Embryonic facial prominence (tissue), 1 donor: Measurements from ENCODE around the gene ZNF692.
"Not testable (repeated sequence)": the region's sequence is repeated elsewhere in the genome, so short reads cannot be mapped to it uniquely, and the experiment has no call there.

Experiments used
- DNase-seq: peaks from one replicate; pipeline ENCODE4 v3.0.0-alpha.2; 2016; ENCODE audit errors: extremely low spot score

The ZNF692 gene, protein sequence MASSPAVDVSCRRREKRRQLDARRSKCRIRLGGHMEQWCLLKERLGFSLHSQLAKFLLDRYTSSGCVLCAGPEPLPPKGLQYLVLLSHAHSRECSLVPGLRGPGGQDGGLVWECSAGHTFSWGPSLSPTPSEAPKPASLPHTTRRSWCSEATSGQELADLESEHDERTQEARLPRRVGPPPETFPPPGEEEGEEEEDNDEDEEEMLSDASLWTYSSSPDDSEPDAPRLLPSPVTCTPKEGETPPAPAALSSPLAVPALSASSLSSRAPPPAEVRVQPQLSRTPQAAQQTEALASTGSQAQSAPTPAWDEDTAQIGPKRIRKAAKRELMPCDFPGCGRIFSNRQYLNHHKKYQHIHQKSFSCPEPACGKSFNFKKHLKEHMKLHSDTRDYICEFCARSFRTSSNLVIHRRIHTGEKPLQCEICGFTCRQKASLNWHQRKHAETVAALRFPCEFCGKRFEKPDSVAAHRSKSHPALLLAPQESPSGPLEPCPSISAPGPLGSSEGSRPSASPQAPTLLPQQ

DNA sequence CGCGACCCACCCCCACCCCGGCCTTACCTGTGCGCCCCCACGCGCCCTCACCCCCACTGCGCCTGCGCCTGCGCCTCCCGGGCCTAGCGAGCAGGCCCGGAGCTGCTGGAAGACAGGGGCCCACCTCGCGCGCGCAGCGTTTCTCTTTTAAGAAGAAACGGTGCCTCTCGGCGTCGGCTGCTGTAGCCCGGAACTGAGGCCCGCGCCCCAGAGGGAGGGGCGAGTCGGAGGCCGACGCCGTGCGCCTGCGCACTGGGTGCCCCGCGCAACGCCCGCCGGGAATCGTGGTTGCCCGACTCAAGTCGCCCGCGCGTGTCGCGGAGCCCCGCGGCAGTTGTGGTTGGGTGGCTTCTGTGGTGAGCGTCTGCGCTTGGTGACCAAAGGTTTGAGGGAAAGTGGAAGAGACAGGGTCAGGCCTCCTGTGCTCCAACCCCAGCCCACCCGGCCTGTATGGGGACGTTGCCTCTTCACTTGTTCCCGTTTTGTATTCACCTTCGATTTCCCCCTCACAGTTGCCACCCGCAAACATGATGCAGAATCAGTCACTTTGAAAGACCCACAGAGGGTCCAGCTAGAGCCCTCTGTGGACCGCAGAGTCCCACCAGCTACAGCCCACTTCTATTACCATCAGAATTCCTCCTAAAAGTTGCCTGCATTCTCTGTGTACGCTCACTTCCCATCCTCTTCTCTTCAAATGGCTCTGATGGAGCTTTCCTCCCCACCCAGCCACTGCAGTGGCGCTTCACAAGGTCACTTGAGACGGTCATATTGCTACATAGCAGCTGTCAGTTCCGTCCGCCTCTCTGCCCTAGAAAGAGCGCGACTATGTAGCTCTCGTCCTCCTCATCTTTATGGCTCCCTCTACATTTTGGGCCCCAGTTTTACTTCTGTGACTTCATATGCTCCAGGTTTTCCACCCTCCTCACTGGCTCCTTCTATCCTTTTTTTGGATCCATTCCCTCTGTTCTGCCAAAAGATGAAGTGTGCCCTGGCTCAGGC, at the start of gene ZNF692:
TSS of gene ZNF692 (minus strand) at position 195 of the 999 bp plus-strand sequence. CDS start 776 bp downstream, outside the sequence.
- DNase-seq = peak; percentile 95

DNA sequence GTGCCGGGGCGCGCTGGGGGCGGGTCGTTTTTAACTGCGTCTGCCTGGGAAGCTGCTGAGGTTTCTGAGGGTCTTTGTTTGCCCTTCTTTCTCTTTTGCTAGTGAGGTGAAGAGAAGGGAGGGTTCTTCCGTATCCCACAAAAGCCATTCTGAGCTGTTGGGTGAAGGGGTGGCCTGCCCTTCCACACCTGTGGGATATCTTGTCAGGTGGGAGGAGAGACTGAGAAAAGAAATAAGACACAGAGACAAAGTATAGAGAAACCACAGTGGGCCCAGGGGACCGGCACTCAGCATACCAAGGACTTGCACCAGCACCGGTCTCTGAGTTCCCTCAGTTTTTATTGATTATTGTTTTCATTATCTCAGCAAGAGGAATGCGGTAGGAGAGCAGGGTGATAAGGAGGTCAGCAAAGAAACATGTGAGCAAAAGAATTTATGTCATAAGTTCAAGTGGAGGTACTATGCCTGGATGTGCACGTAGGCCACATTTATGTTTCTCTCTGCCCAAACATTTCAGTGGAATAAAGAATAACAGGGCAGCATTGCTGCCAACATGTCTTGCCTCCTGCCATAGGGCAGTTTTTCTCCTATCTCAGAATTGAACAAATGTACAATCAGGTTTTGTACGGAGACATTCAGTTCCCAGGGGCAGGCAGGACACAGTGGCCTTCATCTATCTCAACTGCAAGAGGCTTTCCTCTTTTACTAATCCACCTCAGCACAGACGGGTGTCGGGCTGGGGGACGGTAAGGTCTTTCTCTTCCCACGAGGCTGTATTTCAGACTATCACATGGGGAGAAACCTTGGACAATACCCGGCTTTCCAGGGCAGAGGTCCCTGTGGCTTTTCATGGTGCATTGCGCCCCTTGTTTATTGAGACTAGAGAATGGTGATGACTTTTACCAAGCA, 48.1 kb upstream of the ZNF692 start:
- DNase-seq = no peak

DNA sequence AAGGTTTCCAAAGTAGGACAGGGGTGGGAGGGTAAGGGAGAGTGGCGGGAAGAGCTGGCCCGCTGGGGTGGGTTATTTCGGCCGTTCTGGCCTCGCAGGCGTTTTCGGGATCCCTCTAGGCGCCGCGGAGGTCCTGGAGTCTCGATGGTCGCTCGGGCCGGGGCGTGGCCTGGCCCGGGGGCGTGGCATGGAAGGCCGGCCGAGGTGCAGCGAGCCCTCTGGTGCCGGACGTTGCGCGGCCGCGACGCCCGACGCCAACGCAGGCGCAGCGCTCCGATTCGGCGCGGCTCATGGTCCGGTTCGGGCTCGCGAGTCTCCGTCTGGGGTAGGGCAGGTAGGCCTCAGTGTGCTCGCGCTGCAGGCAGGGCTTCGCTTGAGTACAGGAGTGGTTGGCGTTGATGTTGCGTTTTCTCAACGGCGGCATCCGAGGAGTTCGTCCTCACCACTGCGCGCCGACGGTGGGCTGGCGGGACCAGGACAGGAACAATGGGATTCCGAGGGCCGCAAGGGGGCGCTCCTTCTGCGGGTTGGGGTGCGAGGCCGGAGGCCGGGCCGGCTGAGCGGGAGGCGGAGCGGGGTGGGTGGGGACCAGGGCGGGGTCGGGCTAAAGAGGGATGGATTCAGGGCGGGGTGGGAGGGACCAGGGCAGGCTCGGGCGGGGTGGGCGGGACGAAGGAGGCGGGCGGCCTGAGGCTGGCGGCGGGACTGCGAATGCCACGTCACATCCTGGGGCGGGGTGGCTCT, 47.3 kb upstream of the ZNF692 start, which contains the start of gene PGBD2:
TSS of gene PGBD2 (plus strand) at position 227 of the 744 bp plus-strand sequence. CDS start 7,628 bp downstream, outside the sequence.
- DNase-seq = peak; percentile 85

DNA sequence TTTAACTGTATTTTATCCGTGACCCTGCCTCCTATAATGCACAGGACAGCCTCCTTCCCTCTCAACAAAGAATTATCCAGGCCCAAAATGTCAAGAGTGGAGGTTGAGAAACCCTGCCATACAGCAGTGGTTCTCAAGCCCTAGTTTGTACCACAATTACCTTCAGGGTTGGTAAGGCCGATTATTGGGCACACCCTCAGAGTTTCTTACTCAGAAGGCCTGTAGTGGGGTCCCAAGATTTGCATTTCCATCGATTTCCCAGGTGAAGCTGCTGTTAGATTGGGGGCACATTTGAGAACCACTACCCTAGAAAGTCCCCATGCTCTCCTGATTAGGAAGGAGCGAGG, 46.8 kb upstream of the ZNF692 start:
- DNase-seq = no peak

DNA sequence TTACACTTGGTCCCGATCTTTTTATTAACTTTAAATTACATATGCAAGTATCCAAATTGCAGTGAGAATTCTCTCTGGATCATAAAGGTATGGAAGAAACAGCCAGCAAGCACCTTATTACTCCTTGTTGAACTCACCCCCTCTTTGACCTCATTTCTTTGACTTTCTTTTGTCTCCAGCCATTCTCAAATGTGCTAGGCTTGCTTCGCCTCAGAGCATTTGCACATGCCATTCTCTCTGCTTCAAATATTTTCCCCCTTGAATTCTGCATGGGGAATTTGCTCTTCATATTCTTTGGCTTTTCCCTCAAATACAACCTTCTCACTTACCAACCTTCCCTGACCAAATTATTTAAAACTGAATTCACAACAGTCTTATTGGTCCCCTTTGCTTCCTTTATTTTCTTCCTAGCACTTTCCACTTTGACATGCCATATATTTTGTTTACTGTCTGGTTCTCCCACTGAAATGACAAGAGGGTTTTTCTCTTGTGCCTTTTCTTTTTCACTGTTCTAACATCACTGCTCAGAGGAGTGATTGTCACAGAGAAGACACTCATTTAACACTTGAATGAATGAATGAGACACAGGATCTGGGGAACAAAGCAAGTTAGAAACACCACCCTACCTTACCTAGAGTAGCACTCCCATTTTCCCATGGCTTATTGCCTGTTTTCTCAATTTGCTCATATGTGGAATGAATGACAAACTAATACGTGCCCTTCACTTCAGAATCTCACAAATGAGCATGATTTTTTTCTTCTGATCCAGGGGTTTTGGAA, 45.7 kb upstream of the ZNF692 start:
- DNase-seq = no peak

DNA sequence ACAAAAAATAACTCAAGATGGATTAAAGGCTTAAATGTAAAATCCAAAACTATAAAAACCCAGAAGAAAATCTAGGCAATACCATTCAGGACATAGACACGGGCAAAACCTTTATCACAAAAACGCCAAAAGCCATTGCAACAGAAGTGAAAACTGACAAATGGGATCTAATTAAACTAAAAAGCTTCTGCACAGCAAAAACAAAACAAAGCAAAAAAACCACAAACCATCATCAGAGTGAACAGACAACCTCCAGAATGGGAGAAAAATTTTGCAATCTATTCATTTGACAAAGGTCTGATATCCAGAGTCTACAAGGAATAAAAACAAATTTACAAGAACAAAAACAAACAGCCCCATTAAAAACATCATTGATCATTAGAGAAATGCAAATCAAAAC, 42.7 kb upstream of the ZNF692 start:
- DNase-seq = no peak

DNA sequence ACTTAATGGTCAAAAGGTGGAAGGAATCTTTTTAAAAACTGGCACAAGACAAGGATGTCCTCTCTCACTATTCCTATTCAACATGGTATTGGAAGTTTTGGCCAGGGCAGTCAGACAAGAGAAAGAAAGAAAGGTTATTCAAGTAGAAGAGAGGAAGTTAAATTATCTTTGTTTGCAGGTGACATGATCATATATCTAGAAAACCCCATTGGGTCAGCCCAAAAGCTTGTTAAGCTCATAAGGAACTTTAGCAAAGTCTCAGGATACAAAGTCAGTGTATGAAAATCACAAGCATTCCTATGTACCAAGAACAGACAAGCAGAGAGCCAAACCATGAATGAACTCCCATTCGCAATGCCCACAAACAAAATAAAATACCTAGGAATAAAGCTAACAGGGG, 41.8 kb upstream of the ZNF692 start:
- no peak for DNase-seq

DNA sequence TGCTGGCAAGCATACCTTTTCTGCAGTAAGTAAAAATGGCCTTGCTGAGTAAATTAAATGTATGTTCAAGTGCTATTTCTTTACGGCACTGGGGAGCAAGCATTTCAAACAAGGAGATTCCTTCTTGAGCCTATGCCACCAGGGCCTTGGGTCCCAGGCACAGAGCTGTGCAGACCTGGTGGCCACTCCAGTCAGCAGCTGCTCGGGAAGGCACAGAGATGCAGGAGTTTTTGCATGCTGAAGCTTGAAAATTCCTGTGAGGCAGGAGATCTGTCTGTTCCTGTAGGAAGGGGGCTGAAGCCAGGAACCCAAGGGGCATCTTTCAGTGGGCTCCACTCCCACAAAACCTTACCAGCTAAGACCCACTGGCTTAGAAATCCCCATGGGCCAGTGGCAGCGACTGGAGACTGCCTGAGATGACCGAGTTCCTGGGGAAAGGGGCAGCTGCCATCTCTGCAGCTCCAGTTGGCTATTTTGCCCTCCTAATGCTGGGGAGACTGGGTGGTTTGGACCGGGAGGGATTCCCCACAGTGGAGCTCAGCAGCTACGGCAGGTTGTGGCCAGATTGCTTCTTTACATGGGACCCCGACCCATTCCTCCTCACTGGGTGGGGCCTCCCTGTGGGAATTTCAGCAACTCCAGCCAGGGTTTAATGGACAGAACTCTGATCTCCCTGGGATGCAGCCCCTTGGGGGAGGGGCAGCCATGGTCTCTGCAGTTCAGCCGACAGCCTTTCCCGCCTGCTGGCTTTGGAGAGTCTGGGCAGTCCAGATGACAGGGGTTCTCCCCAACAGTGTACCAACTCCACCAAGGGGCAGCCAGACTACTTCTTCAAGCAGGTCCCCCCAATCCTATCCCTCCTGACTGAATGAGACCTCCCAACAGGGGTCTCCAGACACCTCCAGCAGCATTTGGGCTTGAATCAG, 38.8 kb upstream of the ZNF692 start:
- DNase-seq = no peak

DNA sequence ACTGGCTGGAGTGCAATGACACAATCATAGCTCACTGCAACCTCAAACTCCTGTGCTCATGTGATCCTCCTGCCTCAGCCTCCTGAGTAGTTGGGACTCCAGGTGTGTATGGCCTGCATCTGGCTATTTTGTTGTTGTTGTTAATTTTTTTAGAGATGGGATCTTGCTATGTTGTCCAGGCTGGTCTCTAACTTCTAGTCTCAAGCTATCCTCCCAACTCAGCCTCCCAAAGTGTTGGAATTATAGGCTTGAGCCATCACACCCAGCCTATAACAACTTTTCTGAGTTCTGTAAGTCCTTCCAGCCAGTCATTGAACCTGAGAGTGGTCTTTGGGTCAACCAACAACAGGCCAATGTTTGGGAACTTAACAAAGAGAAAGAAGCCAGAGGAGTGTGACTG, 36.0 kb upstream of the ZNF692 start:
- DNase-seq = no peak

DNA sequence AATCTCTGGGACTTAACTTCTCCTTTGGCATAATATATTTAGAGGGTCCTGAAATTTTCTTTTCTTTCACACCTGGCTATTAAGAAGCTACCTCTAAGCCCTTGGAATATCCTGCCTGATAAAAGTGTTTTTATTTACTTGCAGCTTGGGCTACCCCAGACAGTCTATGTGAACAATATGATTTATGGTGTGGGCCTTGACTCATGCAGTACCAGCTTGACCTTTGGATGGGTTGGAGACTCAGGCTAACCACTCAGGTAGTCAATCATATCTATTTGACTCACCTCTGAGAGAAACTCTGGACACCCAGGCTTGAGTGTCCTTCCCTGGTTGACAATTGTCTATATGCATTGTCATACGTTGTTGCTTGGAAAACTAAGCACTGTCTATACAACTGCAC, 33.7 kb upstream of the ZNF692 start:
- DNase-seq = no peak

DNA sequence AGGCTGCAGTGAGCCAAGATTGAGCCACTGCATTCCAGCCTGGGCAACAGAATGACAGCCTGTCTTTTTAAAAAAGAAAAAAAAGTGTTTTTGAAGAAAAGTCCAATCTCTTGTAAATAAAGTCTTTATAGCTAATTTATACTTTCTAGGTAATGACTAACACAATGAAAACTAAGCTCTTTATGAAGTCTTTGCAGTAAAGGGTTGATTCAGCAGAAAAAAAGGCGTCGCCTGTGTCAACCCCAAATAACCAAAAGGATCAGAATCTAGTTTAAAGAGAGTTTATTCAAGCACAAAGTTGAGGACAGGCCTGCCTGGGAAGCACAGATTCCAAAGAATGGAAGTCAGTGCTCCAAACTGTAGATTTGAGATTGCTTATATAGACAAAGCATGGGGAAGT, 32.9 kb upstream of the ZNF692 start:
- DNase-seq = no peak

DNA sequence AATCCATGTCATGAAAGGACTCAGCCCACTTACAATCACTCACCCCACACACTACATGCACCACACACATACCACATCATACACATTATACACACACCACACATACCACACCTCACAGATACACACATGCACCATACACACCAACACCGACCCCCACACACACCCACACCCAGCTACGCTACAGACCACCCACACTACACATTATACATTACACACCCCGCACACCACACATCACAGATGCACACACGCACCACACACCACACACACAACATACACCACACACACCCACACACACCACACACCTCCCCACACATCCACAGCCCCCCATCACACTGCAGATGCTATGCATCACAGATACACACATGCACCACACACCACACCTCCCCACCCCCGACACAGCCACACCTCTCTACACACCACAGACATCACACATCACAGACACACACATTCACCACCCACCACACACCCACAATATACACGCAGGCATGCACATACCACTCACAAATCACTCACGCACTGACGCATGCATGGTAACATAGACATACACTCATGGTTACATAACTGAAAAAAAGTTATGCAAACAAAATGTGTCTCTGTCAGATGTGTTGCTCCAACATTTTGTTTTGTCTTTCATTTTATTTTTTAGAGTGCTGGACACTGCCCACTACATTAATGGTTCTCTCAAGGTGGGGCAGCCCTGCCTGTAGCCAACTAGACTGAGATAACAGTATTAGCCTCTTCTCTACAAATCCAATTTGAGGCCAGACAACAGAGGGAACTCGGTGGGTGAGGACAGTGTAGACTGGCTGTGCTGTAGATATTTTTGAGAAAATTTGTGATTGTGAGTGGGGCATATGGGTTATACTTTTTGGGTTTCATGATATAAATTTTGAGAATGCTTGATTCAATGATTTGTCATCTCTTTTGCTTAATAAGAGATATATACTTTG, 31.9 kb upstream of the ZNF692 start:
- DNase-seq = no peak

DNA sequence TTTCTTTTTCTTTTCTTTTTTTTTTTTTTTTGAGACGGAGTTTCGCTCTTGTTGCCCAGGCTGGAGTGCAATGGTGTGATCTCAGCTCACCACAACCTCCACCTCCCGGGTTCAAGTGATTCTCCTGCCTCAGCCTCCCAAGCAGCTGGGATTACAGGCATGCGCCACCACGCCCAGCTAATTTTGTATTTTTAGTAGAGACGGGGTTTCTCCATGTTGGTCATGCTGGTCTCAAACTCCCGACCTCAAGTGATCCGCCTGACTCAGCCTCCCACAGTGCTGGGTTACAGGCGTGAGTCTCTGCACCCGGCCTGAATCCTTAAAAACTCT, 31.0 kb upstream of the ZNF692 start:
- not testable (repeated sequence) for DNase-seq

DNA sequence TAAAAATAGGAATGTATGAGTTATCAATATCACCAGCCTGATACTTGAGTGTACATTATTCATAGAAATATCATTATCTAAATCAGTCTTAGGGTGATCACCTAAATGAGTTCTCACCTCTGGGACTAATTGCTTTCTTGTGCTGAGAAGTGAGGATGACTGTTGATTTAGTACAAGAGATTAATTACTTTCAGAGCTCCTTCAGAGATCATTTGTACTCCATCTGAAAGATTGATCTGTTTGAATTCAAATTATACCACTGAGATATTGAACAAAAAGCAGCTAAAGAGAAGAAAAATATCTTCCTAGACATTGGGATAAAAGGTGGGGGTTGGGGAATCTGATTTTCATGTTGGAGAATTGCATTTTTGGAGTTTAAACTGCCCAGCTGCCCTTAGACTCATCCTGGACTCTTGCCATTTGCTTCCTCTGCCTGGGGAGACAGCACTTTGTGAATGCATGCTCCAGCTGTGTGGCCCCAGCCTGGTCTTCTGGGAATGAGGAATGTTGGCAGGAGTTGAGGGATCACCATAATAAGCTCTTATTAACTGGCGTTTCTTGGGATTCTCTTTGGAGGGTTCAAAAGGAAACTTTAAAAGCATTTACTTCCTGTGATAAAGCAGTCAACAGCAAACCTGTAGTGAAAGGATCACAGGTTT, 27.5 kb upstream of the ZNF692 start:
- no peak for DNase-seq

DNA sequence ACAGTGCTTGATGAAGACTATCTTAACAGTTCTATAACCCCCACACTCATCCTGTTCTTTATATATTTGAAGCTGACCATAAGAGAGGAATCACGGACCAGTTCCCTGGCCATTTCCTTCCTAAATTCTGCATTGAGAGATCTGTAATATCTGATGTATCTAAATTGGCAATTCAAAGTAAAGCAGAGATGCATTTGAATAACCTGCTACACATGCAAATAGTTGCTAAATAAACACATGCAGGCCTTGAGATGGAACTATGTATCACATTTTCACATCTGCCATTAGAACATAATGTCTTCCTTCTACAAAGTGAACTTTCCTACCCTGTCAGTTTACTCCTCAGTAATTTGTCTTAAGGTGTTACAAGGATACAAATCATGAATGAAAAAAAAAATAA, 26.8 kb upstream of the ZNF692 start:
- no peak for DNase-seq

DNA sequence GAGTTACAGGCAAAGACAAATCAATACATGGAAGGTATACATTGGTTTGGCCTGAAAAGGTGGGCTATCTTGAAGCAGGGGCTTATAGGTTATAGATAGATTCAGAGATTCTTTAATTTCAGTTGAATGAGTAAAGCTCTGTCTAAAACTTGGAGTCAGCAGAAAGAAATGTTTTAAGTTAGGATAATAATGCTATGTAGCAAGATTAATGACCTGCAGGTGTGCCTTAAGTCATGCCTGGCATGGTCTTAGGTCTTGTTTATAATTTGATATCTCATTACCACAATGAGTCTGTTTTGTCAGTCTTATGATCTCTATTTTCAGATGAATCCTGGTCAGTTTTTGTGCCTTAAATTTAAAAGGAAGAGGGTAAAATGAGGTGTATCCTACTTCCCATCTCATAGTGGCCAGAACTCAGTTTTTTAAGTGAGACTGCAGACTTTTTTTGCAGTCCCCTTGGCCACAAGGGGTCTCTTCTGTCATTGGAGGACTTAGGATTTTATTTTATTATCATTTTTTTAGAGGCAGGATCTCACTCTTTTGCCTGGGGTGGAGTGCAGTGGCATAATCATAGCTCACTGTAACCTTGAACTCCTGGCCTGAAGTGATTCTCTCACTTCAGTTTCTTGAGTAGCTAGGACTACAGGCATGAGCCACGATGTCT, 25.9 kb upstream of the ZNF692 start:
- no peak for DNase-seq

DNA sequence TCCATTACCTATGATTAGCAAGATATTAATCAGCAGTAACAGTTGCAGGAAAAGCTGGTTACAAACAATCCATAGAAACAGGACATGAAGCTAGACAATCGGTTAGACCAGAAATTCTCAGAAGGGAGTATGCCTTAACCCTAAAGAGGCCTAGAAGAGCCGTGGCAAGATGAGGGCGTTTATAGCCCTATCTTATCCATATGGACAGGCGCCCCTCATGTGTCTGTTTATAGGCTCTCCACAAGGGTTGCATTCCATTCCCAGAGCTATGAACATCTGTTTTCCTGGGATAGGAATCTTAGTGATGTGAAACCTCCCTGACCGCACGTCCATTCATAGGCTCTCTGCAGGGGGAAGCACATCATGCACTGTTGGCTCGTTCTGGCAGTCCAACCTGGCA, 23.5 kb upstream of the ZNF692 start:
- not testable (repeated sequence) for DNase-seq
